Activated T-helper 1 cell treated with anti-CD3 and anti-CD28 coated beads, Interleukin-12 subunit alpha, Interleukin-12 subunit beta, Interleukin-2, Interleukin-4 antibody, amounts not matched to agents 30 ng/mL and 10 ng/mL and 1 ng/mL, durations not matched to agents 14 hours and 24 hours and 36 hours (primary cell): ENCODE data around the gene HOXA13. TPM values are rescaled to one million over a fixed set of nuclear protein-coding genes. Genes with fewer than 3 reads are reported as not detected.

Experiments
- DNase-seq: peaks from one replicate; pipeline ENCODE4 v3.0.0; 2021; ENCODE audit warnings: low spot score
- H3K27ac Mint-ChIP-seq: one replicate; pipeline ENCODE4 v1.8.0; 2021; ENCODE audit warnings: mild to moderate bottlenecking, mixed read lengths
- H3K27me3 Mint-ChIP-seq: one replicate; pipeline ENCODE4 v1.8.0; 2022; ENCODE audit warnings: mild to moderate bottlenecking, moderate library complexity, mixed read lengths; ENCODE audit not compliant: insufficient read depth
- H3K36me3 Mint-ChIP-seq: one replicate; pipeline ENCODE4 v1.8.0; 2021; ENCODE audit warnings: low read depth, mixed read lengths
- H3K4me1 Mint-ChIP-seq: one replicate; pipeline ENCODE4 v1.8.0; 2021; ENCODE audit warnings: low read depth, mixed read lengths
- H3K4me3 Mint-ChIP-seq: one replicate; pipeline ENCODE4 v1.8.0; 2021; ENCODE audit warnings: mild to moderate bottlenecking, moderate library complexity, mixed read lengths
- H3K9me3 Mint-ChIP-seq: one replicate; pipeline ENCODE4 v1.8.0; 2021; ENCODE audit warnings: mixed read lengths
- intact Hi-C: fragments of 100-400 bp; cut with micrococcal nuclease; formaldehyde crosslinking; loops from one replicate; pipeline ENCODE4 v1.15.1; 2024
- total RNA-seq: library from RNA; stranded (reverse); gene quantifications from 2 replicates; pipeline ENCODE4 v1.2.3, GENCODE V29; 2022

HOXA13 gene
- total RNA-seq: not detected in 2 replicates

GRCh38 chr7:27199849-27200760 lies at the start of gene HOXA13:
Gene HOXA13 (minus strand): TSS chr7:27200091. CDS start chr7:27200077, 14 bp downstream.
- peak within 1 kb of the TSS; percentile 81 for H3K27ac Mint-ChIP-seq
- DNase-seq: no peak
- no peaks in the 10 kb centered on the region for H3K36me3 Mint-ChIP-seq
- no peak within 1 kb of the TSS for H3K4me3 Mint-ChIP-seq
- no peaks in the 10 kb centered on the region for H3K4me1 Mint-ChIP-seq
- no peaks in the 10 kb centered on the region for H3K9me3 Mint-ChIP-seq
- intact Hi-C loops: loop anchor here (2.0 to 10.0 kb wide), 9 partner anchors 15 to 1755 kb away; partner anchors contain the start of genes HOXA1, HOXA11 and TRIL
- peaks cover 82% of the 10 kb centered on the region for H3K27me3 Mint-ChIP-seq

GRCh38 chr7:27248911-27249723 lies 49.2 kb upstream of the HOXA13 start:
- no peaks in the 10 kb centered on the region for H3K36me3 Mint-ChIP-seq

DNA sequence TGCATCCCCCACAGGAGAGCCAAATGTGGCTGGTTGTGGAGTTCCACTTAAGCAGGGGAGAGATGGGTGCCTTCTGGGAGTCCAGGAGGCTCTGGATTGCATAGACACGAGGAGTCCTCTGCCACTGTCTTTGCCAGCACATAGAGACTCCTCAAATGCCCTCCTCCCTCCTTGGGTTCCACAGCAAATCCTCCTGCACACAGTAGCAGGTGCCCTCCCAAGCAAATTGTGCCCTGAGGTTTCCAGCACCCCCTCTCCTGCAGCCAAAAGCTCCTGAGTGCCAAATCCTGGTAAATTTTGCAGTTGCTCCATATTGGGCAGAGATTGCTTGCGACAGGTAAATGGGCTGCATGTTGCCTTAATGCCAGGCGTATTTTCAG lies 48.5 kb upstream of the HOXA13 start:
- intact Hi-C loops: no loop called here

More at GRCh38 chr7:27248911-27249723, 49.2 kb upstream of the HOXA13 start:
- Mint-ChIP-seq H3K27me3 (peaks cover 86% of the 10 kb centered on the region), H3K27ac (no peak overlapping the region), H3K4me1 (no peaks in the 10 kb centered on the region), H3K9me3 (no peaks in the 10 kb centered on the region), H3K4me3 (no peak overlapping the region)
- no peak for DNase-seq
- intact Hi-C loops: no loop called here

GRCh38 chr7:27247452-27248426 lies 47.8 kb upstream of the HOXA13 start:
- H3K4me3 Mint-ChIP-seq: no peak overlapping the region
- H3K9me3 Mint-ChIP-seq: no peaks in the 10 kb centered on the region
- peaks cover 82% of the 10 kb centered on the region for H3K27me3 Mint-ChIP-seq
- DNase-seq: no peak
- intact Hi-C loops: no loop called here
- H3K27ac Mint-ChIP-seq: no peak overlapping the region
- H3K36me3 Mint-ChIP-seq: no peaks in the 10 kb centered on the region
- no peaks in the 10 kb centered on the region for H3K4me1 Mint-ChIP-seq

More for the DNA sequence above, 48.5 kb upstream of the HOXA13 start:
- no peaks in the 10 kb centered on the region for H3K9me3 Mint-ChIP-seq
- peaks cover 86% of the 10 kb centered on the region for H3K27me3 Mint-ChIP-seq
- no peak for DNase-seq
- H3K36me3 Mint-ChIP-seq: no peaks in the 10 kb centered on the region
- H3K4me1 Mint-ChIP-seq: no peaks in the 10 kb centered on the region
- H3K4me3 Mint-ChIP-seq: no peak overlapping the region
- H3K27ac Mint-ChIP-seq: no peak overlapping the region

DNA sequence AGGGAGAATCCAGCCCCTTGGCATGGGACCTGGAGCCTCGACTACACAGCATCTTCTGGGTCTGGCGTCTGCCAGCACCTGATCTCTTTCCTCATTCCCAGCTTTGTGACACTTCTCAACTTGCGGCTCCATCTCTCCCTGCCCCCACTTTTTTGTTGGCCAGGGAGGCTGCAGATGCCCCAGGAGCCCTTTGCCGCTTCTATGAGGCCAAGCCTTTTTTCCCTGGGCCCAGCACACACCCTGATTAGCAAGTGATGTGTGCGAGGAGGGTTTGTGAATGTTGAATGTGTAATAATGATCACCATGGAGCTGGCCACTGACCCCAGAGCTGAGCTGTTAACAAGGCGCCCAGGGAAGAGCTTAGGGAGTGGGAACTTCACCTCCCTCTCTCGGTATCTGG lies 47.1 kb upstream of the HOXA13 start:
- no peaks in the 10 kb centered on the region for H3K4me1 Mint-ChIP-seq
- intact Hi-C loops: no loop called here
- DNase-seq: no peak
- peaks cover 81% of the 10 kb centered on the region for H3K27me3 Mint-ChIP-seq
- no peaks in the 10 kb centered on the region for H3K9me3 Mint-ChIP-seq
- no peak overlapping the region for H3K27ac Mint-ChIP-seq
- no peak overlapping the region for H3K4me3 Mint-ChIP-seq
- no peaks in the 10 kb centered on the region for H3K36me3 Mint-ChIP-seq

GRCh38 chr7:27245798-27246691 lies 46.2 kb upstream of the HOXA13 start:
- no peak overlapping the region for H3K4me3 Mint-ChIP-seq
- no peak for DNase-seq
- intact Hi-C loops: no loop called here

GRCh38 chr7:27245124-27245797 lies 45.4 kb upstream of the HOXA13 start:
- H3K9me3 Mint-ChIP-seq: no peaks in the 10 kb centered on the region
- no peak overlapping the region for H3K4me3 Mint-ChIP-seq
- DNase-seq: no peak
- intact Hi-C loops: no loop called here
- H3K27ac Mint-ChIP-seq: peak overlapping the region; percentile 87
- no peaks in the 10 kb centered on the region for H3K36me3 Mint-ChIP-seq
- H3K27me3 Mint-ChIP-seq: peaks cover 87% of the 10 kb centered on the region
- no peaks in the 10 kb centered on the region for H3K4me1 Mint-ChIP-seq

More at GRCh38 chr7:27245798-27246691, 46.2 kb upstream of the HOXA13 start:
- H3K27me3 Mint-ChIP-seq: peaks cover 87% of the 10 kb centered on the region
- H3K36me3 Mint-ChIP-seq: no peaks in the 10 kb centered on the region
- no peaks in the 10 kb centered on the region for H3K4me1 Mint-ChIP-seq
- no peaks in the 10 kb centered on the region for H3K9me3 Mint-ChIP-seq
- no peak overlapping the region for H3K27ac Mint-ChIP-seq

- Mint-ChIP-seq H3K27ac (peak overlapping the region; percentile 87), H3K36me3 (no peaks in the 10 kb centered on the region), H3K9me3 (no peaks in the 10 kb centered on the region), H3K4me3 (no peak overlapping the region), H3K27me3 (peaks cover 86% of the 10 kb centered on the region), H3K4me1 (no peaks in the 10 kb centered on the region)
- DNase-seq: no peak
- intact Hi-C loops: loop anchor here (5.0 kb wide), 3 partner anchors 57 to 387 kb away; partner anchors contain the start of genes HOXA1 and HOXA11
Measured at GRCh38 chr7:27244488-27245123, 44.7 kb upstream of the HOXA13 start.

GRCh38 chr7:27243340-27244163 lies 43.7 kb upstream of the HOXA13 start:
- no peak for DNase-seq
- Mint-ChIP-seq H3K36me3 (no peaks in the 10 kb centered on the region), H3K27me3 (peaks cover 84% of the 10 kb centered on the region), H3K27ac (peak overlapping the region; percentile 68), H3K9me3 (no peaks in the 10 kb centered on the region), H3K4me3 (no peak overlapping the region), H3K4me1 (no peaks in the 10 kb centered on the region)
- intact Hi-C loops: loop anchor here (5.0 kb wide), 3 partner anchors 56 to 386 kb away; partner anchors contain the start of genes HOXA1 and HOXA11
